Measurements from ENCODE around the gene CAP2.

The CAP2 gene

DNA sequence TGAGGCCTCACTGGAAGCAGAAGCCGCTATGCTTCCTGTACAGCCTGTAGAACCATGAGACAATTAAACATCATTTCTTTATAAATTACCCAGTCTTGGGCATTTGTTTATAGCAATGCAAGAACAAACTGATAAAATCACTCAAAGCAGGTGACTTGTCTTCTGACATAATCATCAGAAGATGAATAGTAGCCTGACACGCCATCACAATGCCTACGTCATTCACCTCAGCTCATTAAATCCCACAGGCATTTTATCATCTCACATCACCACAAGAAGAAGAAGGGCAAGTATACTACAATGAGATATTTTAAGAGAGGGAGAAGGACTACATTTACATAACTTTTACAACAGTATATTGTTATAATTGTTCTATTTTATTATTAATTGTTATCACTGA, 3.1 kb upstream of the CAP2 start:
- Histone ChIP-seq H3K27ac (ENCODE audit: low read depth, low read length) (no peak overlapping the region), H3K4me2 (ENCODE audit: low read length) (no peak overlapping the region), H3K4me1 (ENCODE audit: control insufficient read depth in 1 of 2, insufficient read depth in 2 of 2, low read length in 2 of 2) (peaks cover 3 to 4% of the 10 kb centered on the region in 2 experiments), H2BK12ac (ENCODE audit: low read length) (no peak overlapping the region), H3K79me1 (ENCODE audit: low read length) (peaks cover 15% of the 10 kb centered on the region), H4K91ac (ENCODE audit: low read depth, low read length) (no peak overlapping the region), H4K8ac (ENCODE audit: low read depth, low read length) (no peak overlapping the region), H3K23ac (ENCODE audit: low read length) (no peak overlapping the region), H3K18ac (ENCODE audit: low read length) (no peak overlapping the region), H2AFZ (ENCODE audit: insufficient read depth, low read length, poor library complexity) (no peak overlapping the region), H2BK120ac (ENCODE audit: insufficient read depth, low read length, poor library complexity) (no peak overlapping the region), H3K27me3 (ENCODE audit: insufficient read depth, low read length) (no peaks in the 10 kb centered on the region), H2BK5ac (ENCODE audit: low read depth, low read length, poor library complexity) (no peak overlapping the region), H3K14ac (ENCODE audit: low read length) (no peak overlapping the region), H3K36me3 (ENCODE audit: control insufficient read depth in 1 of 2, insufficient read depth in 2 of 2, low read length in 2 of 2) (no peaks in the 10 kb centered on the region), H3K79me2 (ENCODE audit: control insufficient read depth, insufficient read depth, low read length, poor library complexity) (peaks cover 9% of the 10 kb centered on the region), H2AK5ac (ENCODE audit: low read length) (no peak overlapping the region), H3K4me3 (ENCODE audit: low read depth, low read length) (no peak overlapping the region), H3K4ac (ENCODE audit: low read depth, low read length) (no peak overlapping the region), H3K9ac (ENCODE audit: low read length) (no peak overlapping the region), H4K12ac (ENCODE audit: low read depth, low read length) (no peak overlapping the region), H3K9me3 (ENCODE audit: insufficient read depth, low read depth, low read length) (no peaks in the 10 kb centered on the region)
- DNase-seq: peak; percentile 43 to 74
- no CpG with 5 or more reads among the region's 3 CpGs for WGBS (ENCODE audit: extremely low coverage, insufficient coverage, insufficient read length)

DNA sequence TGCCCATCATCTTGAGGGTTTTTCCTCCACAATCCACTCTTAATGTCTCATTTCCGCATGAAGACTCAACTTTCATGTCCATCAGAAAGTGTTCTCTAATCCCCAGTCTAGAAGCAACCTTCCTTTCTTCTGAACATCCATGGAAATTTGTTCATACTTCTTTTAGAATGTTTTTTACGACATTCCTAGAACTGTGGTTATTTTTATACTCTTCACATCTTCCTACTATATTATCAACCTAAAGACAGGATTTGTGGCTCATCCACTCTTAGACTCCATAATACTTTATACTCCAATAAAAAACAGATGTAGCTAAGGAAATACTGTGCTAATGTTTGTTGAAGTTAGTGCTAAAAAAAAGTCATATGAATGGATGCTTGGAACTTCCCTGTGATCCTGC, 1.4 kb upstream of the CAP2 start:
- no peak for DNase-seq
- no peak overlapping the region for H4K91ac ChIP-seq (ENCODE audit: low read depth, low read length)
- H3K27me3 ChIP-seq (ENCODE audit: insufficient read depth, low read length): no peaks in the 10 kb centered on the region
- H3K79me1 ChIP-seq (ENCODE audit: low read length): peaks cover 15% of the 10 kb centered on the region
- no peak overlapping the region for H3K4me3 ChIP-seq (ENCODE audit: low read depth, low read length)
- H3K36me3 ChIP-seq (ENCODE audit: control insufficient read depth in 1 of 2, insufficient read depth in 2 of 2, low read length in 2 of 2): peaks cover 0 to under 1% of the 10 kb centered on the region in 2 experiments
- no peak overlapping the region for H2BK120ac ChIP-seq (ENCODE audit: insufficient read depth, low read length, poor library complexity)
- no peak overlapping the region for H3K4me2 ChIP-seq (ENCODE audit: low read length)
- H2AK5ac ChIP-seq (ENCODE audit: low read length): no peak overlapping the region
- H3K9me3 ChIP-seq (ENCODE audit: insufficient read depth, low read depth, low read length): no peaks in the 10 kb centered on the region
- no peak overlapping the region for H3K23ac ChIP-seq (ENCODE audit: low read length)
- no peak overlapping the region for H3K9ac ChIP-seq (ENCODE audit: low read length)
- H3K14ac ChIP-seq (ENCODE audit: low read length): no peak overlapping the region
- no peak overlapping the region for H2AFZ ChIP-seq (ENCODE audit: insufficient read depth, low read length, poor library complexity)
- H2BK12ac ChIP-seq (ENCODE audit: low read length): no peak overlapping the region
- H2BK5ac ChIP-seq (ENCODE audit: low read depth, low read length, poor library complexity): no peak overlapping the region
- no peak overlapping the region for H3K4ac ChIP-seq (ENCODE audit: low read depth, low read length)
- no peak overlapping the region for H3K18ac ChIP-seq (ENCODE audit: low read length)
- no peak overlapping the region for H4K8ac ChIP-seq (ENCODE audit: low read depth, low read length)
- no peak overlapping the region for H4K12ac ChIP-seq (ENCODE audit: low read depth, low read length)
- peaks cover 9% of the 10 kb centered on the region for H3K79me2 ChIP-seq (ENCODE audit: control insufficient read depth, insufficient read depth, low read length, poor library complexity)
- no CpG with 5 or more reads among the region's 2 CpGs for WGBS (ENCODE audit: extremely low coverage, insufficient coverage, insufficient read length)
- no peak overlapping the region for H3K27ac ChIP-seq (ENCODE audit: low read depth, low read length)
- peaks cover 2 to 3% of the 10 kb centered on the region in 2 experiments for H3K4me1 ChIP-seq (ENCODE audit: control insufficient read depth in 1 of 2, insufficient read depth in 2 of 2, low read length in 2 of 2)

DNA sequence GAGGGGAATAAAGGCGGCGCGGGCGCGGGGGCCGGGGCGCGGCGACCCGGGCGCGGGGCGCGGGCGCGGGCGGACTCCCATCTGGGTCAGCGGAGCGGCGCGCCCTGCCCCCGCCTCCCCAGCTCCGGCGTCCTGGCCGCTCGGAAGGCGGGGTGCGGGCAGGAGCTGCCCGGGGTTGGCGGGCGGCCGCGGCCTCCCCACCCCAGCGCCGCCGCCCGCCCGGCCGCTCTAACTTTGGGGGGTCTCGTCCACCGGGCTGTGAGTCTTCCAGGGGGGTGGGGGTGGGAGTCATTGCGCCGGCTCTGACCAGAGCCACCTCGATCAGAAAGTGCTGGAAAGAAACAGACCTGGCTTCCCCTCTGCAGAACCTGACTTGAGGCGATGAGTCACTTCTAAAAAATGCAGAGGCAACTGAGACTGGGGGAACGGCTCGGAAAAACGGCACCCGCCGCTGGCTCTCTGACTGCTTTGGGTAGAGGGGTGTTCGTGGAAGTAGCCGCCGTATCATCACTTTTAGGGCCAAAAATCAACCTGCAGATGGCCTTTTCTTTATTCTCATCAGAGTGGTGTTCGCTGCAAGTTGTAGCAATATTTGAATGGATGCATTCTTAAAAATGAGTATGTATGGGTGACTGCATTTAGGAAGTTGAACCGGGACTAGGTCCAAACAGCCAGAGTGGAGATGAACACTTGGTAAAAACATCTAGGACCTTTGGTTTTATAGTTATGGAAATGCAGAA, 667 bp downstream of the CAP2 start:
- Histone ChIP-seq H4K12ac (ENCODE audit: low read depth, low read length) (peak overlapping the region; percentile 59), H3K4me2 (ENCODE audit: low read length) (peak overlapping the region; percentile 75), H3K4me3 (ENCODE audit: low read depth, low read length) (peak overlapping the region; percentile 87), H2BK5ac (ENCODE audit: low read depth, low read length, poor library complexity) (peak overlapping the region; percentile 93), H3K4me1 (ENCODE audit: control insufficient read depth in 1 of 2, insufficient read depth in 2 of 2, low read length in 2 of 2) (peaks cover 2 to 3% of the 10 kb centered on the region in 2 experiments), H3K79me1 (ENCODE audit: low read length) (peaks cover 15% of the 10 kb centered on the region), H3K18ac (ENCODE audit: low read length) (peak overlapping the region; percentile 95), H3K79me2 (ENCODE audit: control insufficient read depth, insufficient read depth, low read length, poor library complexity) (peaks cover 9% of the 10 kb centered on the region), H4K91ac (ENCODE audit: low read depth, low read length) (peak overlapping the region; percentile 95), H2BK120ac (ENCODE audit: insufficient read depth, low read length, poor library complexity) (peak overlapping the region; percentile 93), H4K8ac (ENCODE audit: low read depth, low read length) (peak overlapping the region; percentile 86), H3K27me3 (ENCODE audit: insufficient read depth, low read length) (no peaks in the 10 kb centered on the region), H2AFZ (ENCODE audit: insufficient read depth, low read length, poor library complexity) (peak overlapping the region; percentile 77), H3K9me3 (ENCODE audit: insufficient read depth, low read depth, low read length) (no peaks in the 10 kb centered on the region), H3K27ac (ENCODE audit: low read depth, low read length) (peak overlapping the region; percentile 99), H3K4ac (ENCODE audit: low read depth, low read length) (peak overlapping the region; percentile 65), H2BK12ac (ENCODE audit: low read length) (peak overlapping the region; percentile 17), H2AK5ac (ENCODE audit: low read length) (no peak overlapping the region), H3K23ac (ENCODE audit: low read length) (no peak overlapping the region), H3K36me3 (ENCODE audit: control insufficient read depth in 1 of 2, insufficient read depth in 2 of 2, low read length in 2 of 2) (peaks cover 2 to 3% of the 10 kb centered on the region in 2 experiments), H3K14ac (ENCODE audit: low read length) (peak overlapping the region; percentile 95), H3K9ac (ENCODE audit: low read length) (peak overlapping the region; percentile 90)
- no CpG with 5 or more reads among the region's 55 CpGs for WGBS (ENCODE audit: extremely low coverage, insufficient coverage, insufficient read length)
- peak; percentile 54 to 84 for DNase-seq

DNA sequence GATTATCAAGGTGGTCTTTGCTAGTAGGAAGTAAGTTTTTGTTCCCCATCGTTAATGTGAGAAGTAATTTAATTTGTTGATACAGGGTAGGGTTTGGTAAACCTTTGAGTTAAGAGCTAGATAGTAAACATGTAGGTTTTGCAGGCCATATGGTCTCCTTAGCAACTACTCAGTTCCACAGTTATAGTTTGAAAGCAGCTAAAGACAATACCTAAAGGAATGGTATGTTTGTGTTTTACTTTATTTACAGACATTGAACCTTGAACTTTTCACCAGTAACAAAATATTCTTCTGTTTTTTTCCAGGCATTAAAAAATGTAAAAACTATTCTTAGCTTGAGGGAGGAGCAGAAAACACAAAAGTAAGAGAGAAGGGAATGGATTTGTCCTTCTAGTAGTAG, 1.7 kb downstream of the CAP2 start:
- DNase-seq: no peak
- H3K9me3 ChIP-seq (ENCODE audit: insufficient read depth, low read depth, low read length): no peaks in the 10 kb centered on the region

More for the DNA sequence above, 1.7 kb downstream of the CAP2 start:
- Histone ChIP-seq H2AFZ (ENCODE audit: insufficient read depth, low read length, poor library complexity) (no peak overlapping the region), H3K4ac (ENCODE audit: low read depth, low read length) (no peak overlapping the region), H4K12ac (ENCODE audit: low read depth, low read length) (no peak overlapping the region), H4K8ac (ENCODE audit: low read depth, low read length) (no peak overlapping the region), H3K79me2 (ENCODE audit: control insufficient read depth, insufficient read depth, low read length, poor library complexity) (peaks cover 9% of the 10 kb centered on the region), H4K91ac (ENCODE audit: low read depth, low read length) (no peak overlapping the region), H3K9ac (ENCODE audit: low read length) (no peak overlapping the region), H2BK12ac (ENCODE audit: low read length) (no peak overlapping the region), H3K4me2 (ENCODE audit: low read length) (no peak overlapping the region), H3K36me3 (ENCODE audit: control insufficient read depth in 1 of 2, insufficient read depth in 2 of 2, low read length in 2 of 2) (peaks cover 2 to 3% of the 10 kb centered on the region in 2 experiments), H3K27ac (ENCODE audit: low read depth, low read length) (no peak overlapping the region), H2BK5ac (ENCODE audit: low read depth, low read length, poor library complexity) (no peak overlapping the region), H3K79me1 (ENCODE audit: low read length) (peaks cover 15% of the 10 kb centered on the region), H3K14ac (ENCODE audit: low read length) (no peak overlapping the region), H2AK5ac (ENCODE audit: low read length) (no peak overlapping the region), H3K18ac (ENCODE audit: low read length) (no peak overlapping the region), H3K23ac (ENCODE audit: low read length) (no peak overlapping the region), H3K27me3 (ENCODE audit: insufficient read depth, low read length) (no peaks in the 10 kb centered on the region), H3K4me1 (ENCODE audit: control insufficient read depth in 1 of 2, insufficient read depth in 2 of 2, low read length in 2 of 2) (peaks cover 2 to 3% of the 10 kb centered on the region in 2 experiments), H3K4me3 (ENCODE audit: low read depth, low read length) (no peak overlapping the region), H2BK120ac (ENCODE audit: insufficient read depth, low read length, poor library complexity) (no peak overlapping the region)
- whole genome bisulfite sequencing (ENCODE audit: extremely low coverage, insufficient coverage, insufficient read length): no CpG with 5 or more reads among the region's 1 CpG

Measured in trophoblast cell (in vitro differentiated cells and primary cell).